ENCODE results near the gene HAUS6. TPM values are rescaled to one million over a fixed set of nuclear protein-coding genes. Genes with fewer than 3 reads are reported as not detected.

HAUS6 gene
- total and polyA plus RNA-seq, 2 of the 8 experiments (the other 6 are each of a cell fraction or from before 2014, with no cell fraction given) = 11.7 to 52.4 TPM

DNA sequence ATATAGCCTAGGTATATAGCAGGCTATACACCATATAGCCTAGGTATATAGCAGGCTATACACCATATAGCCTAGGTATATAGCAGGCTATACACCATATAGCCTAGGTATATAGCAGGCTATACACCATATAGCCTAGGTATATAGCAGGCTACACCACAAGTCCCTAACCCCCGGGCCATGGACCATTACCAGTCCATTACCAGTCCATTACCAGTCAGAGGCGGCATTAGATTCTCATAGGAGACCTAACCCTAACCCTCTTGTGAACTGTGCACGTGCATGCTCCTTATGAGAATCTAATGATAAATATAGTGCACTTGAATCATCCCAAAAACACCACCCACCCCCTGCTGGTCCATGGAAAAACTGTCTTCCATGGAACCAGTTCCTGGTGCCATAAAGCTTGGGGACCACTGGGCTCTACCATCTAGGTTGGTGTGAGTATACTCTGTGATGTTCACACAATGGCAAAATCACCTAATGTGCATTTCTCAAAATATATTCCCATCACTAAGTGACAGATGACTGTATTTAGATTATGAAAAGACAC lies 19.9 kb upstream of the HAUS6 start:
- Histone ChIP-seq H3K4me1 (replicated peaks in 1 of 4; ENCODE audit: control insufficient read depth in 3 of 4, insufficient read depth in 4 of 4, low read length in 3 of 4) (peaks cover 0 to 3% (median 0%) of the 10 kb centered on the region in 4 experiments; a peak in 2 of 7 replicates), H2BK15ac (ENCODE audit: low read length) (no peak overlapping the region), H2AFZ (ENCODE audit: low read length) (no peak overlapping the region), H4K91ac (replicated peaks; ENCODE audit: insufficient read length, low read length) (no peak overlapping the region), H3K27me3 (replicated peaks in 1 of 4; ENCODE audit: control insufficient read depth in 3 of 4, extremely low read depth in 1 of 4, insufficient read depth in 3 of 4, low read length in 3 of 4) (no peaks in the 10 kb centered on the region), H3K9ac (replicated peaks in 1 of 4; ENCODE audit: extremely low read depth in 1 of 4, low read depth in 3 of 4, low read length in 3 of 4) (no peak overlapping the region), H2BK5ac (ENCODE audit: low read depth, low read length) (no peak overlapping the region), H2BK12ac (ENCODE audit: low read depth, low read length) (no peak overlapping the region), H3K4ac (replicated peaks; ENCODE audit: insufficient read length, low read depth, low read length) (no peak overlapping the region), H3K4me3 (ENCODE audit: extremely low read depth in 1 of 4, insufficient read depth in 2 of 4, low read depth in 3 of 4, low read length in 4 of 4) (no peak overlapping the region), H3K23ac (ENCODE audit: insufficient read length) (no peak overlapping the region), H4K20me1 (replicated peaks in 1 of 2; ENCODE audit: control insufficient read depth in 1 of 2, insufficient read depth in 2 of 2, low read length in 2 of 2) (peaks cover 0 to 2% of the 10 kb centered on the region in 2 experiments), H3K27ac (ENCODE audit: low read depth, low read length) (no peak overlapping the region), H2BK20ac (ENCODE audit: low read length) (no peak overlapping the region), H3K23me2 (ENCODE audit: low read depth, low read length) (peaks cover 3% of the 10 kb centered on the region; the same call in 1 of the 2 replicates), H4K8ac (ENCODE audit: extremely low read depth, insufficient read depth, low read length) (no peak overlapping the region), H3K9me3 (ENCODE audit: insufficient read depth in 2 of 2, low read depth in 1 of 2, low read length in 1 of 2) (no peaks in the 10 kb centered on the region), H2BK120ac (replicated peaks; ENCODE audit: low read depth, low read length) (no peak overlapping the region), H3K79me2 (ENCODE audit: control insufficient read depth in 1 of 2, insufficient read depth in 2 of 2, low read length in 2 of 2) (peaks cover 0 to 11% of the 10 kb centered on the region in 2 experiments; a peak in 1 of 4 replicates), H4K5ac (ENCODE audit: insufficient read length, low read depth, low read length) (no peak overlapping the region), H3K4me2 (ENCODE audit: insufficient read depth in 1 of 2, low read depth in 2 of 2, low read length in 2 of 2) (no peak overlapping the region), H3K56ac (replicated peaks; ENCODE audit: insufficient read length, low read depth, low read length) (no peak overlapping the region), H3K18ac (ENCODE audit: extremely low read depth, low read length) (no peak overlapping the region), H3K14ac (ENCODE audit: insufficient read length) (no peak overlapping the region), H2AK5ac (ENCODE audit: low read depth, low read length) (no peak overlapping the region), H3K79me1 (ENCODE audit: low read depth, low read length) (no peaks in the 10 kb centered on the region), H3K36me3 (ENCODE audit: control insufficient read depth in 2 of 4, insufficient read depth in 4 of 4, low read length in 3 of 4) (peaks cover 28 to 79% (median 58%) of the 10 kb centered on the region in 4 experiments)
- DNase-seq (ENCODE audit: low read depth in 1 of 2, low spot score in 2 of 2) (no peak), FAIRE-seq (no peak)
- ChIA-PET POLR2A (ENCODE audit: partially characterized antibody) (interaction anchor here (0.7 to 2.6 kb wide), 5 partner anchors 11 to 108 kb away, joined by 3 to 13 read pairs (median 3); partner anchors contain the start of gene HAUS6), CTCF (ENCODE audit: partially characterized antibody) (interaction anchor here (0.7 to 1.5 kb wide), 7 partner anchors 10 to 343 kb away, joined by 3 to 6 read pairs (median 3); no protein-coding TSS in a partner anchor)
- 95% methylated on average over 3 of the region's 3 CpGs; no CpG with 5 or more reads in 1 of the 2 experiments for whole genome bisulfite sequencing, 2 experiments (ENCODE audit: extremely low coverage in 1 of 2, insufficient coverage in 1 of 2, insufficient read length in 1 of 2, insufficient replicate concordance in 2 of 2, low coverage in 1 of 2, low lambda C conversion rate in 2 of 2, missing lambda C conversion rate in 1 of 2)
- TF ChIP-seq CTBP2 (IDR thresholded peaks at IDR 0.05; ENCODE audit: borderline replicate concordance, insufficient read depth, insufficient read length, low read length) = no peak
- no peak for TF ChIP-seq CHD2 (IDR thresholded peaks at IDR 0.05; ENCODE audit: low read length)
- TF ChIP-seq KDM1A (IDR thresholded peaks at IDR 0.05; ENCODE audit: borderline replicate concordance, low read length) = no peak
- no peak for TF ChIP-seq RAD21 (IDR thresholded peaks at IDR 0.05 in 1 of 2, conservative IDR thresholded peaks at IDR 0.05 in 1 of 2; ENCODE audit: low read depth in 2 of 2, low read length in 2 of 2)
- no peak for TF ChIP-seq GABPA (IDR thresholded peaks at IDR 0.05; ENCODE audit: borderline replicate concordance, insufficient read depth, low read length)
- TF ChIP-seq EZH2 (IDR thresholded peaks at IDR 0.05; ENCODE audit: low read depth, low read length, severe bottlenecking) = no peak
- TF ChIP-seq GTF2F1 (IDR thresholded peaks at IDR 0.05; ENCODE audit: borderline replicate concordance, low read depth, low read length) = no peak
- TF ChIP-seq SIN3A (conservative IDR thresholded peaks at IDR 0.05 in 1 of 2, IDR thresholded peaks at IDR 0.05 in 1 of 2; ENCODE audit: low read depth in 1 of 2, low read length in 2 of 2) = no peak
